D721Med (cell line): ENCODE data around the gene GALNT10.

Experiments used
- DNase-seq: peaks from one replicate; pipeline ENCODE4 v3.0.0; 2011; ENCODE audit warnings: low spot score; ENCODE audit not compliant: insufficient read length
- FAIRE-seq: peaks from 2 replicates; lab custom pipeline; 2011; peaks lifted over from hg19 to GRCh38; lab: Jason Lieb, UNC
- CTCF ChIP-seq: IDR thresholded peaks from 2 replicates; pipeline ENCODE4 v1.5.1; 2012; ENCODE audit warnings: mild to moderate bottlenecking, control low read depth; ENCODE audit not compliant: insufficient read depth; ENCODE audit errors: missing control alignments

The GALNT10 gene

GRCh38 chr5:154253807-154254206 is 63.3 kb downstream of the GALNT10 start:
- FAIRE-seq (no peak), DNase-seq (no peak)
- no peak for TF ChIP-seq CTCF

DNA sequence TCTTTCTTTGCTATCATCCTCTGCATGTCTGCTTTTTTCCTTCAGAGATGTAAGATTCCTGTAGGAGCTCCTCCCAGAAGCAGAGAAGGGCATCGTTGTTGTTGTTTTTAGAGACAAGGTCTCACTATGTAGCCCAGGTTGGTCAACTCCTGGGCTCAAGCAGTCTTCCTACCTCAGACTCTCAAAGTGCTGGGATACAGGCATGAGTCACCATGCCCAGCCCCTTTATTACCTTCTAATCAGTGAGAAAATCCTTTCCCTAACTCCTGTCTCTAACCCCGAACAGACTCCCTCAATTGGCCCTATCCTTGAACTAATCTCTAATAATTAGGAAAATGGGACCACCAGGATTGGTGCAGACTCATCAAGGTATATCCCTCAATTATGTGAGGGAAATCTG is 64.4 kb downstream of the GALNT10 start:
- DNase-seq = no peak
- no peak for TF ChIP-seq CTCF
- FAIRE-seq = no peak

DNA sequence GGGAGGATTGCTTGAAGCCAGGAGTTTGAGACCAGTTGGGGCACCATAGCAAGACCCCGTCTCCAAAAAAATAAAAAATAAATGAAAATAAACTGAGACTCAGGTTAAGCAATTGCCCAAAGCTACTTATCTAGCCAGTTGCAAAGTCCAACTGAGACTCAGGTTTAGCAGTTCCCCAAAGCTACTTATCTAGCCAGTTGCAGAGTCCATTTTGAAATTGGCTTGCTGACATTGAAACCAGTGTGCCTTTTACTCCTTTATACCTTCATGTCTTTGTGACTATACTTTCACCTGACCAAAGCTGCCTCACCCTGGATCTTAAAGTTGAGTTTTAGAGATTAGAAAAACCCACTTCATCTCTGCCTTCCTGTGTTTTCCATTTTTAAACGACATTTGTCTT is 66.5 kb downstream of the GALNT10 start:
- TF ChIP-seq CTCF = no peak
- no peak for DNase-seq
- FAIRE-seq = no peak

DNA sequence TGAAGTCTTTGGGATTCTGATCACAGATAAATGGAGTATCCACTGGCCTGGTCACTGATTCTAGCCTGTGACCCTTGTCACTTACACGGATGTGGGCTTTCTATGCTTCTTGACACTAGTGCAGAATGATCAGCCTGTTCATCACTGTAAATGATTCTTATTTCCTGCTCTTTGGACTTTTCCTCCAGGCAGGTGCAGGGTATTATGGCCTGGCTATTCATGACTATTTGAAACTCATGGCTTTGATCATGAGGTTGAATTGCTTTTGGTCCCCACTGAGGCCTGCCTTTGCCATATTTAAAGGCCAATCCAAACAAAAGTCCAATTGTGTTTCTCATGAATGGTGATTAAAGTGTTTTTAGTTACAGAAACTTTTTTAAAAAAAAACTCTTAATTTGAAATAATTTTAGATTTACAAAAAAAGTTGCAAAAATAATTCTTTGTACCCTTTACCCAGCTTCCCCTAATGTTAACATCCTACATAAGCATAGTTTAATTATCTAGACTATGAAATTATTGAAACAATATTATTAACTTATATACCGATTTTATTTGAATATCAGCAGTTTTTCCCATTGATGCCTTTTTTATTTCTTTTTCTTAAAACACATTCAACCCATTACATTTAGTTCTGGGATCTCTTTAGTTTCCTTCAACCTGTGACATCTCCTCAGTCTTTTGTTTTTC is 68.1 kb downstream of the GALNT10 start:
- DNase-seq (no peak), FAIRE-seq (no peak)
- no peak for TF ChIP-seq CTCF

DNA sequence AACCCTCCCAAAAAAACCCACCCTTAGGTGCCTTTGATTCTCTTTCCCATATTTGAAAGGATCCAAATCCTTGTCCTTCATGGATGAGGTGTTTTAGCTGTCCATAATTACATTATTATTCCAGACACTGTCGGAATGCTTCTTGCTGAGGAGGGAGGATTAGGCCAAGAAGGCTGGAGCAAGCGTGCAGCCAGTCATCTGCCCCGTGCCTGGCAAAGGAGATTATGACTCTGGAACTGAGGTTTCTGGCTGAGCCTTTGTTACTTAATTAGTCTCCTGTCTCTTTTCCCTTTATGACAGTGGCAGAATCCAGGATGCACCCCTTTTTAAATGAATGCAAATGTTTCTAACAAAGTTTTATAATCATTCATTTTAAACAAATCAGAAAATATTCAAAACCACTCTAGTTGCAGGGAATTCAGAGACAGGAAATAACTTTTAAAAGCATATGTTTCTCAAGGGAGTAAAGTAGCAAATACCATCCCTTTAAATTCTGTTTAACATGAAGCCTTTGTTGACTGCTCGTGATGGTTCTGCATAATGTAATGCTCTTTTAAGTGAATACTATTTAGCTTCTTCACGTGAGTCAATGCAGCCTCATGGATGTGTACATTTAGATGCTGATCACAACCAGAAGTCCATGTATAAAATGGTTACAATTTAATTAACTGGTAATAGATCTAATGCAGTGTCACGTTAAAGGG is 69.8 kb downstream of the GALNT10 start:
- no peak for TF ChIP-seq CTCF
- DNase-seq = peak; percentile 48
- peak; percentile 88 for FAIRE-seq

- no peak for TF ChIP-seq CTCF
- no peak for DNase-seq
- no peak for FAIRE-seq
These were observed 71.8 kb downstream of the GALNT10 start for GRCh38 chr5:154262342-154262741.
